CD14-positive monocyte (primary cell): ENCODE measurements around the gene A2M. TPM values are rescaled to one million over a fixed set of nuclear protein-coding genes. Genes with fewer than 3 reads are reported as not detected.

Source experiments
- DNase-seq, 3 donors: peaks; one replicate each; pipeline ENCODE4 v3.0.0-alpha.2; 2011 to 2022
- H2AFZ ChIP-seq: 2 replicates; pipeline ENCODE4 v1.6.0; 2012; ENCODE audit warnings: mild to moderate bottlenecking, low read depth, low read length, inconsistent platforms; ENCODE audit not compliant: insufficient read depth, poor library complexity, severe bottlenecking
- H3K27ac ChIP-seq, 2 donors: 1 replicate in 1 of 2; 2 replicates in 1 of 2; pipeline ENCODE4 v1.5.1; 2012 to 2013; ENCODE audit warnings: low read length in 2 of 2, control low read depth in 1 of 2, inconsistent platforms in 1 of 2, low read depth in 1 of 2, mild to moderate bottlenecking in 1 of 2
- H3K27me3 ChIP-seq, 2 donors: one replicate each; pipeline versions ENCODE4 v1.6.0 to v1.6.1; 2011 to 2013; ENCODE audit warnings: low read length in 2 of 2; ENCODE audit not compliant: control insufficient read depth in 2 of 2, insufficient read depth in 2 of 2
- H3K36me3 ChIP-seq, 2 donors: replicated peaks in 1 of 2; 1 replicate in 1 of 2; 2 replicates in 1 of 2; pipeline versions ENCODE4 v1.5.1 to v1.6.1; 2012 to 2013; ENCODE audit warnings: low read length in 2 of 2, control low read depth in 1 of 2, inconsistent platforms in 1 of 2, mild to moderate bottlenecking in 1 of 2; ENCODE audit not compliant: insufficient read depth in 2 of 2, control insufficient read depth in 1 of 2
- H3K4me1 ChIP-seq, 2 donors: 1 replicate in 1 of 2; 2 replicates in 1 of 2; pipeline versions ENCODE4 v1.5.1 to v1.6.1; 2012 to 2013; ENCODE audit warnings: low read length in 2 of 2, control low read depth in 1 of 2, inconsistent platforms in 1 of 2, mild to moderate bottlenecking in 1 of 2, moderate library complexity in 1 of 2; ENCODE audit not compliant: insufficient read depth in 2 of 2, control insufficient read depth in 1 of 2
- H3K4me2 ChIP-seq: replicated peaks from 2 replicates; pipeline ENCODE3; 2012; ENCODE audit warnings: low read length, moderate library complexity, mild to moderate bottlenecking; ENCODE audit not compliant: poor library complexity, severe bottlenecking; ENCODE audit errors: extremely low read depth
- H3K4me3 ChIP-seq, 3 experiments: fragments of 200-600 bp in 1 of 3; sonication (generic) in 1 of 3; replicated peaks in 1 of 3; 1 replicate in 2 of 3; 2 replicates in 1 of 3; pipeline ENCODE4 v1.5.1; 2011 to 2013; ENCODE audit warnings: low read length in 3 of 3, mild to moderate bottlenecking in 3 of 3, control low read depth in 2 of 3, low read depth in 2 of 3, inconsistent platforms in 1 of 3, moderate library complexity in 1 of 3
- H3K79me2 ChIP-seq: 2 replicates; pipeline ENCODE4 v1.6.0; 2012; ENCODE audit warnings: mild to moderate bottlenecking, control low read depth, inconsistent platforms, low read length, moderate library complexity; ENCODE audit not compliant: insufficient read depth
- H3K9ac ChIP-seq: 2 replicates; pipeline ENCODE4 v1.6.0; 2017; ENCODE audit warnings: low read length, mild to moderate bottlenecking; ENCODE audit not compliant: insufficient read depth, poor library complexity, severe bottlenecking
- H3K9me3 ChIP-seq, 2 donors: replicated peaks in 1 of 2; 1 replicate in 1 of 2; 2 replicates in 1 of 2; pipeline versions ENCODE4 v1.5.1 to v1.6.1; 2012 to 2013; ENCODE audit warnings: low read length in 2 of 2, control low read depth in 1 of 2; ENCODE audit not compliant: control insufficient read depth in 1 of 2, insufficient read depth in 1 of 2
- H4K20me1 ChIP-seq: 2 replicates; pipeline ENCODE4 v1.6.0; 2012; ENCODE audit warnings: mild to moderate bottlenecking, low read length, control low read depth, moderate library complexity; ENCODE audit not compliant: insufficient read depth
- H3K27ac Mint-ChIP-seq, 7 donors: one replicate each; pipeline ENCODE4 v1.8.0; 2020; ENCODE audit warnings: mild to moderate bottlenecking in 7 of 7, mixed read lengths in 7 of 7, moderate library complexity in 6 of 7, inconsistent platforms in 2 of 7
- H3K27me3 Mint-ChIP-seq, 3 donors: one replicate each; pipeline ENCODE4 v1.8.0; 2021 to 2022; ENCODE audit warnings: low read depth in 3 of 3, mild to moderate bottlenecking in 3 of 3, mixed read lengths in 3 of 3, moderate library complexity in 3 of 3, inconsistent platforms in 1 of 3
- H3K36me3 Mint-ChIP-seq, 2 donors: one replicate each; pipeline ENCODE4 v1.8.0; 2020; ENCODE audit warnings: mixed read lengths in 2 of 2, inconsistent platforms in 1 of 2, mild to moderate bottlenecking in 1 of 2
- H3K4me1 Mint-ChIP-seq: one replicate; pipeline ENCODE4 v1.8.0; 2020; ENCODE audit warnings: mild to moderate bottlenecking, mixed read lengths
- H3K4me3 Mint-ChIP-seq, 2 donors: one replicate each; pipeline ENCODE4 v1.8.0; 2020; ENCODE audit warnings: mild to moderate bottlenecking in 2 of 2, mixed read lengths in 2 of 2, moderate library complexity in 1 of 2
- H3K9me3 Mint-ChIP-seq, 7 donors: one replicate each; pipeline ENCODE4 v1.8.0; 2020 to 2022; ENCODE audit warnings: mixed read lengths in 7 of 7, mild to moderate bottlenecking in 6 of 7, moderate library complexity in 6 of 7, inconsistent platforms in 2 of 7
- WGBS: methylation state at CpG from one replicate; pipeline ENCODE4 v1.1.5; 2013; ENCODE audit warnings: missing lambda C conversion rate; ENCODE audit not compliant: insufficient coverage; 5-methylcytosine and 5-hydroxymethylcytosine counted together
- intact Hi-C, 2 donors: fragments of 100-400 bp; cut with micrococcal nuclease; formaldehyde crosslinking; loops; one replicate each; pipeline versions ENCODE4 v1.15.0 to v1.15.1; 2023
- polyA plus RNA-seq, 3 donors: library from polyadenylated mRNA; depleted of rRNA in 1 of 3; unstranded in 2 of 3; stranded (reverse) in 1 of 3; fragments of 300-500 nt in 2 of 3; fragments of >200 nt in 1 of 3; fragmentation: Illumina TruSeq in 2 of 3; gene quantifications; 1 replicate in 2 of 3; 2 replicates in 1 of 3; pipeline ENCODE4 v1.2.3, GENCODE V29; 2012 to 2021
- TF ChIP-seq, protein P1 (sequence below): fragments of 200-600 bp; IDR thresholded peaks from one replicate; pipeline ENCODE4 v1.8.0; 2022; ENCODE audit warnings: antibody characterized with exemption, mild to moderate bottlenecking

The A2M gene
- polyA plus RNA-seq, 3 donors, result 0.12 to 1.2 TPM; not detected in 1

DNA sequence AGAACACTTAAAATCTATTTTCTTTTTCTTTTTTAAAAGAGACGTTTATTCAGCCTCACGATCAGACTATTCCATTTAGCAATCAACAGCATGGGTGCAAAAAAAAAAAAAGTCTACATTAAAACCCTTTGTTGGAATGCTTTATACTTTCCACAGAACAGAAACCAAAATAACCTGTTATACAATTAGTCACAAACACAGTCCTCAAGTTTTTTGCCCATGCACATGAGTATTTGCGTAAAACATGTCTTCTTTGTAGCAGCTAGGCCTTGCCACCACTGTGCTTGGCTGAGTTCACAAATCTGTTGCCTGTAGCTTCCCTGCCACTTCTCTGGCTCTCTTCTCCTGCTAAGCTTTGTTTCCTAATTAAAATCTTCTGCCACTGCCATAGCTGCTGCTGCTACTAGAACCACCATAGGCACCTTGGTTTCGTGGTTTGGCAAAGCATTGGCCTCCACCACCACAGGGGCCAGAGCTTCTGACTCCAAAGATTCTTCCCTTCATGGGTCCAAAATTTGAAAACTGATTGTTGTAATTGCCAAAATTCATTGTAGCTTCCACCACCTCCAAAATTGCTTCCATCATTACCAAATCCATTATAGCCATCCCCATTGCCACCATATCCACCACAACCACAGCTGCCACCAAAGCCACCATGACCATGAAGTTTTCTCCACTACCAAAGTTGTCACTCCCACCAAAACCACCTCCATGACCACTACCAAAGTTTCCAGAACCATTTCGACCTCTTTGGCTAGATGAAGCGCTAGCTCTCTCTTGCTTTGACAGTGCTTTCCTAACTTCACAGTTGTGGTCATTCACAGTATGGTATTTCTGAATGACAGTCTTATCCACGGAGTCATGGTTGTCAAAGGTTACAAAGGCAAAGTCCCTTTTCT, 88.3 kb downstream of the A2M start:
- Mint-ChIP-seq H3K27me3 (no peaks in the 10 kb centered on the region), H3K4me1 (peaks cover 2% of the 10 kb centered on the region)
- intact Hi-C loops, result no loop called here

DNA sequence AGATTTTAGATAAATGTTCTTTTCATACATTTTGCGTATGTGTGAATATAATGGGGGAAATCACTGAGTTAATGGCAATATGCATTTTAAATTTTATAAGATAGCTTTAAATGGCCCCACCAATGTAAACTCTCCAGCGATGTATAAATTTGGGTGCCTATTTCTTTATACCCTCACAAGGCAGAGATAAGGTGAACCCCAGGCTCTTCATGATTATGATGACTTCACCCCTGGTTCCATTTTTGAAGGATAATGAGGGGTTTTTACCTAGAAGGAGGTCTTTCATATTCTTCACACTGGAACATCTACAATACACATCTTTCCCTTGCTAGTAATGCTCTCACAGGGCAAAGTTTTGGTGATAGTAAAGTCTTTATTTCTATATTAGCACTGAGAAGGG, 91.2 kb downstream of the A2M start:
- no peaks in the 10 kb centered on the region for H3K36me3 Mint-ChIP-seq
- H4K20me1 ChIP-seq, result no peaks in the 10 kb centered on the region
- no peak overlapping the region for H2AFZ ChIP-seq
- peaks cover 0 to 2% (median 0%) of the 10 kb centered on the region in 7 donors for H3K9me3 Mint-ChIP-seq
- H3K4me1 ChIP-seq, result peaks cover 14 to 15% of the 10 kb centered on the region in 2 donors
- no peak overlapping the region for H3K27ac Mint-ChIP-seq
- H3K4me1 Mint-ChIP-seq, result no peaks in the 10 kb centered on the region
- H3K4me3 Mint-ChIP-seq, result no peak overlapping the region
- H3K9me3 ChIP-seq, result no peaks in the 10 kb centered on the region
- H3K79me2 ChIP-seq, result no peaks in the 10 kb centered on the region
- intact Hi-C loops, result no loop called here
- H3K27me3 ChIP-seq, result no peaks in the 10 kb centered on the region
- WGBS, result no CpG with 5 or more reads among the region's 2 CpGs
- no peak for DNase-seq
- TF ChIP-seq, protein P1, sequence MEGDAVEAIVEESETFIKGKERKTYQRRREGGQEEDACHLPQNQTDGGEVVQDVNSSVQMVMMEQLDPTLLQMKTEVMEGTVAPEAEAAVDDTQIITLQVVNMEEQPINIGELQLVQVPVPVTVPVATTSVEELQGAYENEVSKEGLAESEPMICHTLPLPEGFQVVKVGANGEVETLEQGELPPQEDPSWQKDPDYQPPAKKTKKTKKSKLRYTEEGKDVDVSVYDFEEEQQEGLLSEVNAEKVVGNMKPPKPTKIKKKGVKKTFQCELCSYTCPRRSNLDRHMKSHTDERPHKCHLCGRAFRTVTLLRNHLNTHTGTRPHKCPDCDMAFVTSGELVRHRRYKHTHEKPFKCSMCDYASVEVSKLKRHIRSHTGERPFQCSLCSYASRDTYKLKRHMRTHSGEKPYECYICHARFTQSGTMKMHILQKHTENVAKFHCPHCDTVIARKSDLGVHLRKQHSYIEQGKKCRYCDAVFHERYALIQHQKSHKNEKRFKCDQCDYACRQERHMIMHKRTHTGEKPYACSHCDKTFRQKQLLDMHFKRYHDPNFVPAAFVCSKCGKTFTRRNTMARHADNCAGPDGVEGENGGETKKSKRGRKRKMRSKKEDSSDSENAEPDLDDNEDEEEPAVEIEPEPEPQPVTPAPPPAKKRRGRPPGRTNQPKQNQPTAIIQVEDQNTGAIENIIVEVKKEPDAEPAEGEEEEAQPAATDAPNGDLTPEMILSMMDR, result no peak
- no peaks in the 10 kb centered on the region for H3K27me3 Mint-ChIP-seq
- no peaks in the 10 kb centered on the region for H3K36me3 ChIP-seq
- H3K4me2 ChIP-seq, result peak overlapping the region; percentile 18
- H3K4me3 ChIP-seq, result no peak overlapping the region
- no peak overlapping the region for H3K9ac ChIP-seq
- H3K27ac ChIP-seq, result no peak overlapping the region

More for the DNA sequence above, 88.3 kb downstream of the A2M start:
- H3K27ac Mint-ChIP-seq, result peak overlapping the region in 1 of 7 donors; percentile 23
- no peaks in the 10 kb centered on the region for H4K20me1 ChIP-seq
- H3K36me3 ChIP-seq, result no peaks in the 10 kb centered on the region
- 92% methylated on average over 4 of the region's 7 CpGs for WGBS
- H3K4me3 Mint-ChIP-seq, result no peak overlapping the region
- no peak overlapping the region for H3K27ac ChIP-seq
- no peaks in the 10 kb centered on the region for H3K9me3 ChIP-seq
- H3K4me1 ChIP-seq, result peaks cover 14 to 15% of the 10 kb centered on the region in 2 donors
- no peaks in the 10 kb centered on the region for H3K27me3 ChIP-seq
- H3K9ac ChIP-seq, result no peak overlapping the region
- H3K79me2 ChIP-seq, result no peaks in the 10 kb centered on the region
- no peaks in the 10 kb centered on the region for H3K36me3 Mint-ChIP-seq
- no peak overlapping the region for H3K4me2 ChIP-seq
- no peak overlapping the region for H2AFZ ChIP-seq
- peaks cover 0 to 2% (median 0%) of the 10 kb centered on the region in 7 donors for H3K9me3 Mint-ChIP-seq
- DNase-seq, result no peak
- no peak overlapping the region for H3K4me3 ChIP-seq
- TF ChIP-seq, protein P1, result no peak
